Measurements from ENCODE around the gene ZNF473. TPM values are rescaled to one million over a fixed set of nuclear protein-coding genes. Genes with fewer than 3 reads are reported as not detected.

ZNF473 gene
- polyA plus RNA-seq, 1 donor (not counting 4 experiments of a cell fraction or from before 2014, with no cell fraction given) = 7.7 TPM

DNA sequence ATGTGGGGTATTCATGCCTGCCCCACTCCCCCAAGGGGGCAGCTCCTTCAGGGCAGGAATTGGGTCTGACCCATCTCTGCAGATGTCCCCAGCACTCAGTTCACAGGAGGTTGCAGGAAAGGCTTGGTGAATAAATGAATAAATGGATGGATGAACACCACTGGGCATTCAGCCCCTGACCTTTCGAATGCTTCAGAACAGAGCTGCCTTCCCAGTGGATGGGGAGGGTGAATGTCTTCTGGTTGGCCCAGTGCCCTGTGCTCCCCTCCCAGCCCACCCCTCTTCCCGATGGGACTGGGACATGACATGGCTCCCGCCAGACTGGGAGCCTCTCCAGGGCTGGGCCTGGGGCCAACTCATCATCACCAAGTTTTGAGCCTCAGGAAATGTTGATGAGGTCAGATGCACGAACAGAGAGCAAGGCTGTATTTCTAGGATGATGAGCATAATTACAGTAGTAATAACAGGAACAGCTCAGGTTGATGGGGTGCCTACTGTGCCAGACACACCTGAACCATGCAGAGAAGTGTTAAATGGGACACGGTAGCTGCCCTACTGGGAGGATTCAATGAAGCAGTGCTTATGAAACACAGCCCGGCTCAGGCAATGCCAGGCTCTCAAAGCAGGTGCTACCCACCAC is 26.3 kb upstream of the ZNF473 start:
- peaks cover 27 to 37% of the 10 kb centered on the region in 2 experiments for H3K36me3 ChIP-seq (ENCODE audit: control insufficient read depth in 2 of 2, extremely low read depth in 1 of 2, insufficient read depth in 2 of 2, low read length in 2 of 2)

DNA sequence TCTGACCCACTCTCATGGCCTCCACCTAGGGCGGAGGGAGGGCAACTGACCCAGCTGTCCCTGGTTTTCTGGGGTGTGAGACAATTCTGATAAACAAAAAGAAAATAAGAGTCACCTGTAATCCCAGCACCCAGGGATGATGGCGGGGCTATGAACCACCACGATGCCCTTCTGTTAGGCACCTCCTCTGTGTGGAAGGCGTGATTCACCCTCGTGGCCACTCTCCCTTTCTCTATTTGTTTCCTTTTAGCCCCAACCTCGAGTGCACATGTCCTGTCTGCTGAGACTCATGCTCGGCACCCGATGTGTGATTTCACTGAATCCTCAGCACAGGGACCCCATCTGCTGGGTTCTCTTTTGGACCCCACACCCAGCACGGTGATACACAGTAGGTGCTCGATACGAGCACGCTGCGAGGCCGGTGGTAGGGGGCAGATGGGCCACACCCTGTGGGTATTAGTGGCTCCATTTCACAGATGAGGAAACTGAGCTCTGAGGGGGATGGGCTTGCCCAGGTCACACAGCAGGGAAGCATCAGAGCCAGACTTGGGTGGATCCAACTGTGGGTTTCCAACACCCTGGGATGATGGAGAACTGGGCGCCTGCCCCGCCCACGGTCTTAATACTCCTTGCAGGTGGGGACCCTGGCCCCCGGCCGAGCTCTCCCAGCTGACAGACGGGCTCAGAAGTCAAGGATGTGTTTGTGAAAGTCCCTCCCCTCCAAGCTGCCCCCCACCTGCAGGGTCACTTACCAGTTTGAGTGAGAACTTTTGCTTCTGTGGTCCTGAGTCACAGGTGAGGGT is 25.6 kb upstream of the ZNF473 start:
- Histone ChIP-seq H3K4me3 (ENCODE audit: control insufficient read depth in 2 of 3, extremely low read depth in 1 of 3, insufficient read depth in 2 of 3, low read depth in 1 of 3, low read length in 3 of 3) (no peak overlapping the region), H3K79me2 (ENCODE audit: control insufficient read depth, insufficient read depth, low read length) (no peaks in the 10 kb centered on the region), H3K27me3 (ENCODE audit: control insufficient read depth, extremely low read depth, insufficient read depth, low read length) (no peaks in the 10 kb centered on the region), H3K9ac (ENCODE audit: control insufficient read depth, extremely low read depth, insufficient read depth, low read length) (no peak overlapping the region), H3K9me3 (ENCODE audit: control insufficient read depth, low read depth, low read length) (no peaks in the 10 kb centered on the region), H3K4me2 (ENCODE audit: control insufficient read depth, extremely low read depth, insufficient read depth, low read depth, low read length) (no peak overlapping the region), H2AFZ (ENCODE audit: control insufficient read depth, low read length) (no peak overlapping the region), H3K9me1 (ENCODE audit: control insufficient read depth, extremely low read depth, insufficient read depth, low read length) (peaks cover 2% of the 10 kb centered on the region), H4K20me1 (ENCODE audit: control insufficient read depth, extremely low read depth, insufficient read depth, low read length) (peaks cover 26% of the 10 kb centered on the region), H3K27ac (ENCODE audit: control insufficient read depth, insufficient read depth, low read length) (no peak overlapping the region), H3K36me3 (ENCODE audit: control insufficient read depth in 2 of 2, extremely low read depth in 1 of 2, insufficient read depth in 2 of 2, low read length in 2 of 2) (peaks cover 27 to 34% of the 10 kb centered on the region in 2 experiments), H3K4me1 (ENCODE audit: control insufficient read depth, extremely low read depth, insufficient read depth, low read length) (peaks cover 12% of the 10 kb centered on the region)
- FAIRE-seq (no peak), DNase-seq (ENCODE audit: low read depth, low spot score) (no peak)
- dilution Hi-C loops (cut with MboI; ENCODE audit: extremely low pct_ligation_motif_present, low sequenced_read_pairs) = no loop called here
- no peak for TF ChIP-seq EZH2 (IDR thresholded peaks at IDR 0.05; ENCODE audit: low read length)
- TF ChIP-seq, protein P1, sequence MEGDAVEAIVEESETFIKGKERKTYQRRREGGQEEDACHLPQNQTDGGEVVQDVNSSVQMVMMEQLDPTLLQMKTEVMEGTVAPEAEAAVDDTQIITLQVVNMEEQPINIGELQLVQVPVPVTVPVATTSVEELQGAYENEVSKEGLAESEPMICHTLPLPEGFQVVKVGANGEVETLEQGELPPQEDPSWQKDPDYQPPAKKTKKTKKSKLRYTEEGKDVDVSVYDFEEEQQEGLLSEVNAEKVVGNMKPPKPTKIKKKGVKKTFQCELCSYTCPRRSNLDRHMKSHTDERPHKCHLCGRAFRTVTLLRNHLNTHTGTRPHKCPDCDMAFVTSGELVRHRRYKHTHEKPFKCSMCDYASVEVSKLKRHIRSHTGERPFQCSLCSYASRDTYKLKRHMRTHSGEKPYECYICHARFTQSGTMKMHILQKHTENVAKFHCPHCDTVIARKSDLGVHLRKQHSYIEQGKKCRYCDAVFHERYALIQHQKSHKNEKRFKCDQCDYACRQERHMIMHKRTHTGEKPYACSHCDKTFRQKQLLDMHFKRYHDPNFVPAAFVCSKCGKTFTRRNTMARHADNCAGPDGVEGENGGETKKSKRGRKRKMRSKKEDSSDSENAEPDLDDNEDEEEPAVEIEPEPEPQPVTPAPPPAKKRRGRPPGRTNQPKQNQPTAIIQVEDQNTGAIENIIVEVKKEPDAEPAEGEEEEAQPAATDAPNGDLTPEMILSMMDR (optimal IDR thresholded peaks at IDR 0.05 in 1 of 3, IDR thresholded peaks at IDR 0.05 in 1 of 3, conservative IDR thresholded peaks at IDR 0.05 in 1 of 3; ENCODE audit: extremely low read depth in 1 of 3, insufficient read depth in 2 of 3, low read length in 3 of 3) = no peak

More for the DNA sequence above, 26.3 kb upstream of the ZNF473 start:
- Histone ChIP-seq H2AFZ (ENCODE audit: control insufficient read depth, low read length) (no peak overlapping the region), H3K9me3 (ENCODE audit: control insufficient read depth, low read depth, low read length) (no peaks in the 10 kb centered on the region), H3K27ac (ENCODE audit: control insufficient read depth, insufficient read depth, low read length) (no peak overlapping the region), H3K9me1 (ENCODE audit: control insufficient read depth, extremely low read depth, insufficient read depth, low read length) (peaks cover 2% of the 10 kb centered on the region), H3K79me2 (ENCODE audit: control insufficient read depth, insufficient read depth, low read length) (no peaks in the 10 kb centered on the region), H4K20me1 (ENCODE audit: control insufficient read depth, extremely low read depth, insufficient read depth, low read length) (peaks cover 24% of the 10 kb centered on the region), H3K4me2 (ENCODE audit: control insufficient read depth, extremely low read depth, insufficient read depth, low read depth, low read length) (no peak overlapping the region), H3K4me1 (ENCODE audit: control insufficient read depth, extremely low read depth, insufficient read depth, low read length) (peaks cover 9% of the 10 kb centered on the region), H3K27me3 (ENCODE audit: control insufficient read depth, extremely low read depth, insufficient read depth, low read length) (no peaks in the 10 kb centered on the region), H3K9ac (ENCODE audit: control insufficient read depth, extremely low read depth, insufficient read depth, low read length) (no peak overlapping the region), H3K4me3 (ENCODE audit: control insufficient read depth in 2 of 3, extremely low read depth in 1 of 3, insufficient read depth in 2 of 3, low read depth in 1 of 3, low read length in 3 of 3) (no peak overlapping the region)
- TF ChIP-seq, protein P1 (optimal IDR thresholded peaks at IDR 0.05 in 1 of 3, IDR thresholded peaks at IDR 0.05 in 1 of 3, conservative IDR thresholded peaks at IDR 0.05 in 1 of 3; ENCODE audit: extremely low read depth in 1 of 3, insufficient read depth in 2 of 3, low read length in 3 of 3) = no peak
- TF ChIP-seq EZH2 (IDR thresholded peaks at IDR 0.05; ENCODE audit: low read length) = no peak
- DNase-seq (ENCODE audit: low read depth, low spot score) (no peak), FAIRE-seq (no peak)
- dilution Hi-C loops (cut with MboI; ENCODE audit: extremely low pct_ligation_motif_present, low sequenced_read_pairs) = no loop called here

All from keratinocyte (primary cell).